ENCODE results near the gene FGD3. TPM values are rescaled to one million over a fixed set of nuclear protein-coding genes. Genes with fewer than 3 reads are reported as not detected.

FGD3 gene
- total and polyA plus RNA-seq, 9 of the 15 experiments (the other 6 are each of a cell fraction or from before 2014, with no cell fraction given), result 0.07 to 1.3 (median 0.29) TPM

DNA sequence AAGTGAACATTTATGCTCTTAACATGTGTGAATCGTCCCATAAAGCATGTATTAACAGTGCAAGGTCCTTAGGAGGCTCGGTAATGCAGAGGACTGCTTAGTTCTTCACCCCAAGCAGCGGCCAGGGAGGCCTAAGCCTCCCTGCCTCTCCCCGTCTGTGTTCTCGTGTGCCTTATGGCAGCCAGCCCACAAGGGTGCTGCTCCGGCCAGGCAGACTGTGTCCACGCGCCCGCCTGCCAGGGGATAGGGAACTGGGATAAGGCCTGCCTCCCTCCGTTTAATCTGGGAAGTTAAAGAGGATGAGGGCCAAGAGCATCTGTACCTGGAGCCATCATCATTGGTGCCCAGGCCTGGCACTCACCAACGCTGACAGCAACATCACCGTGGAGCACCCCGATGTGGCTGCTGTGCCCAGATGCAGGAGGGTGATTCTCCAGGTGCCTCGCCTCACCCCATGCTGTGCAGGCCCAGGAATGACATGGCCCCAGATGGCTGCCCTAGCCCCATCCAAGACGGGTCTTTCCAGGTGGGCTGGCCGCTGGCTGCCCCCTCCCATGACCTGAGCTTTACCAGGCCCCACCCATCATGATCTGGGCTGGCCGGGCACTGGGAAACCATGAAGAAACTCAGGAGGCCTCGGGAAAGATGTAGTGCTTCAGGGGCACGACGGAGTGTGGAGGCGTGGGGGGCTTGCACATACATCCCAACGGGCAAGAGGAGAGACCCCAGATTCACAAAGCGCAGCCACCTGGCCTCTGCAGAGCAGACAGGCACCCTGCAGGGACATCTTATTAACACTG lies 75.6 kb downstream of the FGD3 start:
- CTCF ChIA-PET (ENCODE audit: low intra/inter-chr PET ratio), result no interaction called here
- in situ Hi-C loops (cut with MboI), result loop anchor here (25.0 kb wide), 1 partner anchor 289 kb away; no protein-coding TSS in a partner anchor

More for the DNA sequence above, 75.6 kb downstream of the FGD3 start:
- TF ChIP-seq MBD2 (IDR thresholded peaks at IDR 0.05; ENCODE audit: borderline replicate concordance, low read depth), result no peak
- no peak for TF ChIP-seq CBFA2T2 (conservative IDR thresholded peaks at IDR 0.05)
- no peak for TF ChIP-seq PURB (CRISPR knock-in tag; IDR thresholded peaks at IDR 0.05; ENCODE audit: low read depth)
- TF ChIP-seq PTBP1 (IDR thresholded peaks at IDR 0.05; ENCODE audit: low read depth, low read length), result no peak
- TF ChIP-seq ZBTB26 (CRISPR knock-in tag; IDR thresholded peaks at IDR 0.05), result no peak
- no peak for TF ChIP-seq VEZF1 (CRISPR knock-in tag; IDR thresholded peaks at IDR 0.05)
- no peak for TF ChIP-seq XRCC5 (IDR thresholded peaks at IDR 0.05; ENCODE audit: low read depth, low read length)
- TF ChIP-seq TFAM (CRISPR knock-in tag; conservative IDR thresholded peaks at IDR 0.05), result no peak
- TF ChIP-seq ZNF146 (CRISPR knock-in tag; IDR thresholded peaks at IDR 0.05; ENCODE audit: unreplicated experiment), result no peak
- no peak for TF ChIP-seq HNRNPUL1 (IDR thresholded peaks at IDR 0.05; ENCODE audit: low read length)
- Histone ChIP-seq H3K9me3 (replicated peaks; ENCODE audit: control insufficient read depth, insufficient read depth, low read depth, low read length) (no peaks in the 10 kb centered on the region), H3K27me3 (ENCODE audit: control insufficient read depth in 2 of 2, insufficient read depth in 2 of 2, low read length in 2 of 2) (peaks cover 26 to 78% of the 10 kb centered on the region in 2 experiments; a peak in 4 of 5 replicates), H3K79me2 (ENCODE audit: control insufficient read depth, insufficient read depth, low read length) (no peaks in the 10 kb centered on the region), H3K27ac (ENCODE audit: extremely low read depth, low read depth, low read length) (no peak overlapping the region), H3K9me1 (ENCODE audit: control insufficient read depth, insufficient read depth, low read length) (peaks cover 5% of the 10 kb centered on the region), H3K4me3 (no peak overlapping the region), H3K9ac (ENCODE audit: insufficient read depth in 1 of 2, low read depth in 2 of 2, low read length in 2 of 2) (no peak overlapping the region), H4K20me1 (replicated peaks; ENCODE audit: control insufficient read depth, insufficient read depth, low read length) (peaks cover 10% of the 10 kb centered on the region; the same call in 1 of the 2 replicates), H2AFZ (ENCODE audit: low read depth, low read length) (no peak overlapping the region), H3K36me3 (ENCODE audit: control insufficient read depth, insufficient read depth, low read length) (no peaks in the 10 kb centered on the region), H3K4me1 (replicated peaks in 1 of 2; ENCODE audit: control insufficient read depth in 2 of 2, insufficient read depth in 2 of 2, low read length in 2 of 2) (no peaks in the 10 kb centered on the region), H3K4me2 (ENCODE audit: insufficient read depth, low read length) (no peak overlapping the region)
- DNase-seq (ENCODE audit: extremely low read depth in 1 of 4, low spot score in 3 of 4) (no peak), FAIRE-seq (no peak), ATAC-seq (no peak; the same call in 2 of the 3 replicates)
- intact Hi-C loops (cut with micrococcal nuclease), result no loop called here
- WGBS (ENCODE audit: insufficient coverage, low coverage, missing lambda C conversion rate), result 3% methylated on average over 21 of the region's 23 CpGs
- POLR2A ChIA-PET, result interaction anchor here (0.7 kb wide), 1 partner anchor 8 kb away, joined by 4 read pairs; no protein-coding TSS in a partner anchor
- no TSS peak for BruUV-seq (replicated peaks)

Measured in K562 (cell line).